HG02840 (cell line): Measurements from ENCODE around the gene ERC1.
A peak's percentile ranks its signal among the peaks of the same experiment; 100 is the strongest.

Experiments
- ATAC-seq: cut with Tn5 transposase; IDR thresholded peaks from one replicate; pipeline ENCODE4 v1.9.1; 2021; ENCODE audit warnings: mild to moderate bottlenecking, moderate library complexity, moderate number of reproducible peaks; ENCODE audit not compliant: unreplicated experiment, low FRiP score

ERC1 gene

GRCh38 chr12:990661-991349 lies at the start of gene ERC1:
TSS of gene ERC1 (plus strand) at chr12:991223. CDS start at chr12:1027904, 36,681 bp downstream.
- peak; percentile 81 for ATAC-seq

DNA sequence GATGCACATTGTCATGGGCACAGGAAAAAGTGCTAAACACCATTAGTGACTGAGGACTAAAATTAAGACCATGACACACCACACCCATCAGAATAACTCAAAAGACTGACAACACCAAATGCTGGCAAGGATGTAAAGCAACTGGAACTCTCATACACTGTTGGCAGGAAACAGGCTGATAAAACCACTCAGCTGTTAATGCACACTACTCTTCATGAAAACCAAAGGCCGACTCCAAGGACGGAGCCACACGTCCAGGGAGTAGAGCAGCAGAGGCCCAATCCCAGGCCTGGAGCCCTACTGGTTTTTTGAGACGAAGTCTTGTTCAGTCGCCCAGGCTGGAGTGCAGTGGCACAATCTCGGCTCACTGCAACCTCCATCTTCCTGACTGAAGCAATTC lies 48.0 kb upstream of the ERC1 start:
- no peak for ATAC-seq

DNA sequence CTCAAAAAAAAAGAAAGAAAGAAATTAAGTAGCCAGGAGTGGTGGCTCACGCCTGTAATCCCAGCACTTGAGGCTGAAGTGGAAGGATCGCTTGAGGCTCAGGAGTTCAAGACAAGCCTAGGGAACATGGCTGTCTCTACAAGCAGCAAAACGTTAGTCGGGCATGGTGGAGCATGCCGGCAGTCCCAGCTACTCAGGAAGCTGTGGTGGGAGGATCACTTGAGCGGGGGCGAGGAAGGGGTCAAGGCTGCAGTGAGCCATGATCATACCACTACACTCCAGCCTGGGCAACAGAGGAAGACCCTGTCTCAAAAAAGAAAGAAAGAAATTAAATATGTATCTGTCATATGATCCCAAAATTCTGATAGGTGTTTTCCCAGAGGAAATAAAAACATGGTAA lies 46.8 kb upstream of the ERC1 start:
- no peak for ATAC-seq

DNA sequence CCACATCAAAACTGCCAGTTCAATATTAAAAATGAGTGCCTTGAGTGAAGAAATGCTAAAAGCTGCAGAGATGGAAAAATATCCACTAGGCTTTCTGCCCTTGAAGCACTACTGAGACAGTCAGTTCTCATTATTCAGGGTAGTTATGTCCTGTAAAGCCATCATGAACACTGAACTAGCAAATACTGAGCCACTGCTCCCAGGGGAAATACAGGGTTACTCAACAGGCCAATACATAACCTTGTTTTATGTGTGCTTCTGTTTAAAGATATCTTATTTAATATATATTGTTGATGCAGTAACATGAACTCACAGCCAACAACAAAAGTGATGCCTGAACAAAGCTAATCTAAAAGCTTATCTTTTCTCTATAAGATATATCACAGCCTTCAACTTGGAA lies 44.8 kb upstream of the ERC1 start:
- ATAC-seq: no peak

GRCh38 chr12:946631-947030 lies 44.4 kb upstream of the ERC1 start:
- no peak for ATAC-seq

- ATAC-seq: no peak
These were observed 42.8 kb upstream of the ERC1 start for GRCh38 chr12:948238-948637.

GRCh38 chr12:949453-950191 lies 41.4 kb upstream of the ERC1 start, which contains the start of gene RAD52:
TSS of gene RAD52 (minus strand) at chr12:949694. CDS start at chr12:933058, 16,636 bp downstream.
- ATAC-seq: peak; percentile 88

DNA sequence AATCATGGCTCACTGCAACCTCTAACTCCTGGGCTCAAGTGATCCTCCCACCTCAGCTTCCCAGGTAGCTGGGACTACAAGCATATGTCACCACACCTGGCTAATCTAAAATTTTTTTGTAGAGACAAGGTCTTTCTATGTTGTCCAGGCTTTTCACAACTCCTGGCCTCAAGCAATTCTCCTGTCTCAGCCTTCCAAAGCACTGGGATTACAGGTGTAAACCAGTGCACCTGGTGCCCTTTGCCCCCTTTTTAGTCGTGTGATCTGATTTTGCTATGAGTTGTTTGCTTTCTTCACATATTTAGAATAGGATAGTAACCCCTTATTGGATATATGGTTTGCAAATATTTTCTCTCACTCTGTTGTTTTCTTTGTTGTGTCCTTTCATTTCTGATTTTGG lies 39.8 kb upstream of the ERC1 start:
- ATAC-seq: no peak

GRCh38 chr12:953776-954175 lies 37.2 kb upstream of the ERC1 start:
- no peak for ATAC-seq

GRCh38 chr12:954741-955140 lies 36.3 kb upstream of the ERC1 start:
- no peak for ATAC-seq

DNA sequence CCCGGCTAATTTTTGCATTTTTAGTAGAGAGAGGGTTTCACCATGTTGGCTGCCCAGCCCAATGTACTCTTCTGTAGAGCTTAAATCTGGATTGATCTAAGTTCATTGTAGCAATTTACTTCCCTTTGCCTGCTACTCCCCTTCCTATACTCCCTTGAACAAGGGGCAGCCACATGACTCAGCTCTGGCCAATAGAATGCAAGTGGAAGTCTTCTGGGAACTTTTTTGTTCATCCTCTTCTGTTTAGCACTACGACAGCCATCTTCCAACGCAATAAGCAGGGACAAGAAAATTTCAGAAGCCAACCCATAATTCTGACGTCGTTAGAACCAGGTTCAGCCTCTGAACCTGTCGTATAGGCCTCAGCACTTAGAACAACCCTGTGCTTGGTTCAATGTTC lies 35.1 kb upstream of the ERC1 start:
- no peak for ATAC-seq

DNA sequence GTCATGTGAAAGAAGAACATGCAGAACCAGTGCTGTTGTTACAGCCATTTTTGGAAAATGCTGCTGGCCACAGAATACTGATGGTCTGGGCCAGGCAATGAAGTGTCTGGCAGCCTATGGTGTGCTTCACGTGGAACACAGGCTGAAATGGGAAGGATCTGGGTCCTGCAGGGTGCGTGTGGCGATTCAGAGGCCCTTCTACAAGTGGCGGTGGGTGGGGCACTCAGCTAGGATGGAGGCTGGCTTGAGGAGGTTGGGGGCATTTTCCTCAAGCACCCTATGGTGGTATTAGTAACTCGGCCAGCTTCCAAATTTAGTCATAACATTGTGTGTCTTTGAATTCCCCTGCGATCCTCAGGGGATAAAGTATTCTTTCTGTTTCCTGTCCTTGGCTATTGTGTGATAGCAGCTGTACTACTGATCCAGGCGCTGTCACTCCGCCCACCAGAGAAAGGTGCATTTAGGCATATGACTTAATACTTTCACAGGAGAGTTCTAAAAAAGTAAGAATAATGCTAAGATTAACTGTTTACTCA lies 32.4 kb upstream of the ERC1 start:
- no peak for ATAC-seq

DNA sequence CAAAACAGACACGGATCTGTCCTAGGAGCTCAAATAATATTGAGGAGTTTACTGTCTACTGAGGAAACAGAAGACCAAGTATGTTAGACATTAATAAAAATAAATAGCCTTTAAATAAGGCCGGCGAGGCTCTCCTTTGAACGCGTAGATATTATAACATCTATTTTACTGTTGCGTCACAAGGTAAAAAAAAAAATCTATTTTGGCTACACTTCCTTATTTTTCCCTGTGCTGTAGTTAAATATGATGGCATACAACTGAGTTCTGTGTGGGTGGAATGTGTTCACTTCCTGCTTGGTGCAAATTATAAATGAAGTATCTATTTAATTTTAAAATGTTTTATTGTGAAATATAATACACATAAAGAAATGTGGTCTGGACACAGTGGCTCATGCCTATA lies 24.3 kb upstream of the ERC1 start:
- ATAC-seq: no peak

GRCh38 chr12:967641-968040 lies 23.4 kb upstream of the ERC1 start:
- ATAC-seq: no peak

DNA sequence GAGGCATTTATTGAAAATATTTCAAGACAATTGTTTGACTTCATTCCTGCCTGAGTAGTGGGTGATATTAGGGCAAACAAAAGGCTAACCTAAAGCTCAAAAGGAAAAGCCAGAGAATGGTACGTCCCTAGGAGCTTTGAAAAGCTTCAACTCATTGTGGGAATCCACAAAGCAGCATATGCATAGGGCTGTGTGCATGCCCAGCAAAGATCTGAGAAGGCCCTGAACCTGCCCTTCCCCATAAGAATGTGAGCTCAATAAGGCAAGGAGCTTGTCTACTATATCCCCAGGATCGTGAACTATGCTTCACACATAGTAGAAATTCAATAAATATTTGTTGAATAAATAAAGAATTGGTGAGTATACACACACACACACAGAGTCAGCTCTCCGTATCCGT lies 22.5 kb upstream of the ERC1 start:
- ATAC-seq: no peak

GRCh38 chr12:969821-970220 lies 21.2 kb upstream of the ERC1 start:
- no peak for ATAC-seq

DNA sequence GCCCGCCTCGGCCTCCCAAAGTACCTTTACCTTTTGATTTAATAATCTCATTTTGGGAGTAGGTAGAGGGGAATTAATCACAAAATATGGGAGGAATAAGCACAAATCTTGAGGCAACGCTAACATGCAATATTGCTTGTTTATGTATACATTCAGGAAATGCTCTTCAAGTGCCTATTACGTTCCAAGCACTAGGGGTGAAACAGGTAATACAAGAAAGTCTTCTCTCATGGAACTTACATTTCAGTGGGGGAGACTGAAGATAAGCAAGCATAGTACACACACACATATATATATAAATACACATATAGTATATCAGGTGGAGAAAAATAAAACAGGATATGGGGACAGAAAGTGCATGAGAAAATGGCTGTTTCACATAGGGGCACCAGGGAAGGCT lies 19.0 kb upstream of the ERC1 start:
- ATAC-seq: no peak

GRCh38 chr12:974271-974862 lies 16.7 kb upstream of the ERC1 start:
- no peak for ATAC-seq

GRCh38 chr12:976644-977043 lies 14.4 kb upstream of the ERC1 start:
- no peak for ATAC-seq

DNA sequence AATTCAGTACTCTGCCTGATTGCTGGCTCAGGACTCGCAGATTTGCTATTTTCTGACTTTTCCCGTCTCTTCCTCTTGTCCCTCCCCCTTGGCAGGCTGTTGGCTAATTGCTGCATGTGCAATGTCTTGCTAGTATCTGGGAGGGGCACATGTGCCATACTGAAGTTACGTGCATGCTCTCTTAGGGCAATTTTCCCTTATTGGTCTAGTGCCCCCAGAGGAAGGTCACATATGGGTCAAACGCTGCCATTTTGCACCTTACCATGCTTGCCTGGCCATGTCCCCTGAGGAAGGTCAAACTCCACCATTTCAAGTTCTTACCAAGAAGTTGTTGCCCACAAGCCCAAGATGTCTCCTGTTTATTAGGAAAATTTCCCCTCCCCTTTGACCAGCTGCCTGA lies 13.9 kb upstream of the ERC1 start:
- no peak for ATAC-seq

GRCh38 chr12:979349-979748 lies 11.7 kb upstream of the ERC1 start:
- ATAC-seq: no peak
